ENCODE results near the gene GMCL1.
"Not testable (repeated sequence)": the region's sequence is repeated elsewhere in the genome, so short reads cannot be mapped to it uniquely, and the experiment has no call there.

GMCL1 gene

DNA sequence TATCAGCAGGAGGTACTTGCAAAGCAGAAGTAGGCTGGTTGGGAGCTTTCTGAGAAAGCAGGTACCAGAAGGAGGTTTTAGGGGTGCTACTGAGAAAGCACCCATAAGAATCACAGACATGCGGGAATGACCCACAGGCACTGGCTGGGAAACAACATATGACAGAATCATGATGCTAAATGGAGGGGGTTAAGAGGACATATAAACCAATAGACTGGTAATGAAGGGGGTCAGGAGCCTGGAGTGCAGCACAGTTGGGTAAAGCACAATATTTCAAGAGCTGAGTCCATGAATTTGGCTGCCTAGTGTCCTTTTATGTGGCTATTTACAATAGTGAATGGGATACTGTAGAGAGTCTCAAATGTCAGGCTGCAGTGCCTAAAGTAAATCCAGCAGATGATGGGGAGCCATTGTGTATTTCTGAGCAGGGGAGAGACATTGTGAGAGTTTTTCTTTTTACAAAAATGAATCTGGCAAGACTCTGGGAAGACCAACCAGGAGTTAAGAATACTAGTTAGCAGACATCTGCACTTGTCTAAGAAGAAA lies 27.6 kb upstream of the GMCL1 start:
- TF ChIP-seq EZH2phosphoT487 (IDR thresholded peaks at IDR 0.05; ENCODE audit: borderline replicate concordance) (no peak), CTCF (conservative IDR thresholded peaks at IDR 0.05; ENCODE audit: low read length) (no peak)
- Histone ChIP-seq H3K36me3 (ENCODE audit: insufficient read depth, low read length) (no peaks in the 10 kb centered on the region), H3K9me3 (ENCODE audit: insufficient read depth, low read depth, low read length) (no peaks in the 10 kb centered on the region), H3K4me3 (ENCODE audit: low read length, poor library complexity, severe bottlenecking) (no peak overlapping the region), H3K4me2 (ENCODE audit: low read depth, low read length, poor library complexity, severe bottlenecking) (no peak overlapping the region), H3F3A (ENCODE audit: low read depth) (no peaks in the 10 kb centered on the region), H3K4me1 (ENCODE audit: insufficient read depth, low read length, poor library complexity, severe bottlenecking) (peaks cover 35% of the 10 kb centered on the region), H3K79me2 (ENCODE audit: insufficient read depth, low read length) (no peaks in the 10 kb centered on the region), H3K9ac (ENCODE audit: low read depth, low read length, poor library complexity, severe bottlenecking) (no peak overlapping the region), H3K27me3 (ENCODE audit: insufficient read depth, low read length, poor library complexity, severe bottlenecking) (no peaks in the 10 kb centered on the region), H4K20me1 (ENCODE audit: insufficient read depth, low read length, poor library complexity, severe bottlenecking) (no peaks in the 10 kb centered on the region), H2AFZ (ENCODE audit: low read length) (no peak overlapping the region), H3K9me2 (replicated peaks; ENCODE audit: low read depth, low read length) (no peaks in the 10 kb centered on the region)

GRCh38 chr2:69802781-69803367 lies 26.6 kb upstream of the GMCL1 start:
- H3K4me3 ChIP-seq (ENCODE audit: low read length, poor library complexity, severe bottlenecking); H2AFZ ChIP-seq (ENCODE audit: low read length); H3F3A ChIP-seq (ENCODE audit: low read depth); H3K9me2 ChIP-seq (replicated peaks; ENCODE audit: low read depth, low read length); H3K9me3 ChIP-seq (ENCODE audit: insufficient read depth, low read depth, low read length); H4K20me1 ChIP-seq (ENCODE audit: insufficient read depth, low read length, poor library complexity, severe bottlenecking); H3K9ac ChIP-seq (ENCODE audit: low read depth, low read length, poor library complexity, severe bottlenecking); H3K27me3 ChIP-seq (ENCODE audit: insufficient read depth, low read length, poor library complexity, severe bottlenecking); H3K36me3 ChIP-seq (ENCODE audit: insufficient read depth, low read length); H3K79me2 ChIP-seq (ENCODE audit: insufficient read depth, low read length); H3K4me2 ChIP-seq (ENCODE audit: low read depth, low read length, poor library complexity, severe bottlenecking): not testable (repeated sequence)
- peaks cover 31% of the 10 kb centered on the region for H3K4me1 ChIP-seq (ENCODE audit: insufficient read depth, low read length, poor library complexity, severe bottlenecking)

GRCh38 chr2:69804416-69804815 lies 25.0 kb upstream of the GMCL1 start:
- no peak overlapping the region for H3K9ac ChIP-seq (ENCODE audit: low read depth, low read length, poor library complexity, severe bottlenecking)
- H3K36me3 ChIP-seq (ENCODE audit: insufficient read depth, low read length), result no peaks in the 10 kb centered on the region
- no peaks in the 10 kb centered on the region for H3F3A ChIP-seq (ENCODE audit: low read depth)

More at GRCh38 chr2:69804416-69804815, 25.0 kb upstream of the GMCL1 start:
- Histone ChIP-seq H3K9me3 (ENCODE audit: insufficient read depth, low read depth, low read length) (no peaks in the 10 kb centered on the region), H3K4me3 (ENCODE audit: low read length, poor library complexity, severe bottlenecking) (no peak overlapping the region), H3K79me2 (ENCODE audit: insufficient read depth, low read length) (no peaks in the 10 kb centered on the region), H4K20me1 (ENCODE audit: insufficient read depth, low read length, poor library complexity, severe bottlenecking) (no peaks in the 10 kb centered on the region), H3K4me1 (ENCODE audit: insufficient read depth, low read length, poor library complexity, severe bottlenecking) (peaks cover 16% of the 10 kb centered on the region), H3K4me2 (ENCODE audit: low read depth, low read length, poor library complexity, severe bottlenecking) (peak overlapping the region; percentile 15), H2AFZ (ENCODE audit: low read length) (peak overlapping the region; percentile 66; the same call in 1 of the 2 replicates), H3K9me2 (replicated peaks; ENCODE audit: low read depth, low read length) (no peaks in the 10 kb centered on the region), H3K27me3 (ENCODE audit: insufficient read depth, low read length, poor library complexity, severe bottlenecking) (no peaks in the 10 kb centered on the region)
- TF ChIP-seq EZH2phosphoT487 (IDR thresholded peaks at IDR 0.05; ENCODE audit: borderline replicate concordance) (no peak), CTCF (conservative IDR thresholded peaks at IDR 0.05; ENCODE audit: low read length) (no peak)
